ENCODE results near the gene ZFYVE9. TPM values are rescaled to one million over a fixed set of nuclear protein-coding genes. Genes with fewer than 3 reads are reported as not detected.

Gene ZFYVE9
- polyA plus RNA-seq, 1 donor from 2014 or later, result 18.1 TPM

DNA sequence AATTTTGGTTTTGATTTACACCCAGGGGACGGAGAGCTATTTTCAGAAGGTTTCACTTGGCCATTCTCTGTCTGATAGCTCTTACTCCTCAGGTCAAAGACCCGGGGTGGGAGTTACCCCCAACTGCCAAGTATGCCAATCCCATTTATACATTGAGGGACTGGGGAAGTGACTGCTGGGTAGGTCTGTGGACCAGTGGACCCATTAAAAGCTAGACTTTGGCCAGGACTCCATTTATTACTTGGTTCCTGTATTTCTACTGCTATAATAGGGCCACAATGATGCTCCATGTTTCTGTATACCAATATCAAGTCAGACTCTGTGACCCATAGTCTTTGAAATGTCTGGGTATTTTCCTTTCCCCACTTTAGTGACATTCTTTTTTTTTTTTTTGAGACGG, 14.6 kb downstream of the ZFYVE9 start:
- Histone ChIP-seq H2AFZ (ENCODE audit: low read depth, low read length) (no peak overlapping the region), H3K79me2 (replicated peaks; ENCODE audit: insufficient read depth, low read length) (no peaks in the 10 kb centered on the region), H3K36me3 (ENCODE audit: insufficient read depth, low read length) (no peaks in the 10 kb centered on the region), H4K20me1 (ENCODE audit: insufficient read depth) (no peaks in the 10 kb centered on the region), H3F3A (ENCODE audit: insufficient read depth, low read length, poor library complexity, severe bottlenecking) (no peaks in the 10 kb centered on the region), H3K27ac (ENCODE audit: low read length) (no peak overlapping the region), H3K27me3 (ENCODE audit: insufficient read depth, low read depth, low read length) (no peaks in the 10 kb centered on the region), H3K9me3 (ENCODE audit: low read length) (no peaks in the 10 kb centered on the region), H3K9ac (ENCODE audit: low read length) (no peak overlapping the region), H3K4me2 (ENCODE audit: low read length) (no peak overlapping the region), H3K9me2 (ENCODE audit: insufficient read depth, low read length) (no peaks in the 10 kb centered on the region), H3K4me3 (ENCODE audit: low read length) (no peak overlapping the region)
- no peak for TF ChIP-seq TAF1 (IDR thresholded peaks at IDR 0.05; ENCODE audit: low read depth)
- TF ChIP-seq, protein P1, sequence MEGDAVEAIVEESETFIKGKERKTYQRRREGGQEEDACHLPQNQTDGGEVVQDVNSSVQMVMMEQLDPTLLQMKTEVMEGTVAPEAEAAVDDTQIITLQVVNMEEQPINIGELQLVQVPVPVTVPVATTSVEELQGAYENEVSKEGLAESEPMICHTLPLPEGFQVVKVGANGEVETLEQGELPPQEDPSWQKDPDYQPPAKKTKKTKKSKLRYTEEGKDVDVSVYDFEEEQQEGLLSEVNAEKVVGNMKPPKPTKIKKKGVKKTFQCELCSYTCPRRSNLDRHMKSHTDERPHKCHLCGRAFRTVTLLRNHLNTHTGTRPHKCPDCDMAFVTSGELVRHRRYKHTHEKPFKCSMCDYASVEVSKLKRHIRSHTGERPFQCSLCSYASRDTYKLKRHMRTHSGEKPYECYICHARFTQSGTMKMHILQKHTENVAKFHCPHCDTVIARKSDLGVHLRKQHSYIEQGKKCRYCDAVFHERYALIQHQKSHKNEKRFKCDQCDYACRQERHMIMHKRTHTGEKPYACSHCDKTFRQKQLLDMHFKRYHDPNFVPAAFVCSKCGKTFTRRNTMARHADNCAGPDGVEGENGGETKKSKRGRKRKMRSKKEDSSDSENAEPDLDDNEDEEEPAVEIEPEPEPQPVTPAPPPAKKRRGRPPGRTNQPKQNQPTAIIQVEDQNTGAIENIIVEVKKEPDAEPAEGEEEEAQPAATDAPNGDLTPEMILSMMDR (IDR thresholded peaks at IDR 0.05; ENCODE audit: poor library complexity, severe bottlenecking), result no peak
- no peak for TF ChIP-seq SMC3 (conservative IDR thresholded peaks at IDR 0.05; ENCODE audit: poor library complexity)
- TF ChIP-seq EZH2 (IDR thresholded peaks at IDR 0.05; ENCODE audit: borderline replicate concordance, insufficient read depth, low read length, poor library complexity, severe bottlenecking), result no peak
- TF ChIP-seq EP300 (conservative IDR thresholded peaks at IDR 0.05; ENCODE audit: poor library complexity, severe bottlenecking), result no peak
- TF ChIP-seq RAD21 (conservative IDR thresholded peaks at IDR 0.05), result no peak
- no peak for TF ChIP-seq POLR2AphosphoS5 (IDR thresholded peaks at IDR 0.05)
- TF ChIP-seq, protein P2, sequence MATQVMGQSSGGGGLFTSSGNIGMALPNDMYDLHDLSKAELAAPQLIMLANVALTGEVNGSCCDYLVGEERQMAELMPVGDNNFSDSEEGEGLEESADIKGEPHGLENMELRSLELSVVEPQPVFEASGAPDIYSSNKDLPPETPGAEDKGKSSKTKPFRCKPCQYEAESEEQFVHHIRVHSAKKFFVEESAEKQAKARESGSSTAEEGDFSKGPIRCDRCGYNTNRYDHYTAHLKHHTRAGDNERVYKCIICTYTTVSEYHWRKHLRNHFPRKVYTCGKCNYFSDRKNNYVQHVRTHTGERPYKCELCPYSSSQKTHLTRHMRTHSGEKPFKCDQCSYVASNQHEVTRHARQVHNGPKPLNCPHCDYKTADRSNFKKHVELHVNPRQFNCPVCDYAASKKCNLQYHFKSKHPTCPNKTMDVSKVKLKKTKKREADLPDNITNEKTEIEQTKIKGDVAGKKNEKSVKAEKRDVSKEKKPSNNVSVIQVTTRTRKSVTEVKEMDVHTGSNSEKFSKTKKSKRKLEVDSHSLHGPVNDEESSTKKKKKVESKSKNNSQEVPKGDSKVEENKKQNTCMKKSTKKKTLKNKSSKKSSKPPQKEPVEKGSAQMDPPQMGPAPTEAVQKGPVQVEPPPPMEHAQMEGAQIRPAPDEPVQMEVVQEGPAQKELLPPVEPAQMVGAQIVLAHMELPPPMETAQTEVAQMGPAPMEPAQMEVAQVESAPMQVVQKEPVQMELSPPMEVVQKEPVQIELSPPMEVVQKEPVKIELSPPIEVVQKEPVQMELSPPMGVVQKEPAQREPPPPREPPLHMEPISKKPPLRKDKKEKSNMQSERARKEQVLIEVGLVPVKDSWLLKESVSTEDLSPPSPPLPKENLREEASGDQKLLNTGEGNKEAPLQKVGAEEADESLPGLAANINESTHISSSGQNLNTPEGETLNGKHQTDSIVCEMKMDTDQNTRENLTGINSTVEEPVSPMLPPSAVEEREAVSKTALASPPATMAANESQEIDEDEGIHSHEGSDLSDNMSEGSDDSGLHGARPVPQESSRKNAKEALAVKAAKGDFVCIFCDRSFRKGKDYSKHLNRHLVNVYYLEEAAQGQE (IDR thresholded peaks at IDR 0.05; ENCODE audit: borderline replicate concordance), result no peak
- TF ChIP-seq MXI1 (conservative IDR thresholded peaks at IDR 0.05; ENCODE audit: poor library complexity, severe bottlenecking), result no peak

DNA sequence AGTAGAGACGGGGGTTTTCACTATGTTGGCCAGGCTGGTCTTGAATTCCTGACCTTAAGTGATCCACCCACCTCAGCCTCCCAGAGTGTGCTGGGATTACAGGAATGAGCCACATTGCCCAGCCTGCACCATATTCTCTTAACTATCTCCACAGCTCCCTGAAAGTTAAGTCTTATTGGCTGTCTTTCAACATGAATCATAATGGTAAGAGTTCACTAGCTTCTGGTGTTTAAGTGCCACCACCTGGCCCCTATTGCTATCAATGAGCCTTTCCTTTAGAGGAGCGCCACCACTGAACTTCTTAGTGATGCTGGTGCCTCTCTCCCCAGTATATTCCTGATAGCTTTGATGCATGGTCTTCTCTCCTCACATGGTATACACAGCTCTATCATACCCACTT, 15.7 kb downstream of the ZFYVE9 start:
- H3F3A ChIP-seq (ENCODE audit: insufficient read depth, low read length, poor library complexity, severe bottlenecking), result no peaks in the 10 kb centered on the region
- H3K9me3 ChIP-seq (ENCODE audit: low read length), result no peaks in the 10 kb centered on the region
- H3K79me2 ChIP-seq (replicated peaks; ENCODE audit: insufficient read depth, low read length), result no peaks in the 10 kb centered on the region
- H4K20me1 ChIP-seq (ENCODE audit: insufficient read depth), result no peaks in the 10 kb centered on the region
- H3K4me3 ChIP-seq (ENCODE audit: low read length), result no peak overlapping the region
- no peak overlapping the region for H3K27ac ChIP-seq (ENCODE audit: low read length)
- H3K36me3 ChIP-seq (ENCODE audit: insufficient read depth, low read length), result no peaks in the 10 kb centered on the region
- TF ChIP-seq RAD21 (conservative IDR thresholded peaks at IDR 0.05), result no peak
- TF ChIP-seq TAF1 (IDR thresholded peaks at IDR 0.05; ENCODE audit: low read depth), result no peak
- no peak for TF ChIP-seq EP300 (conservative IDR thresholded peaks at IDR 0.05; ENCODE audit: poor library complexity, severe bottlenecking)
- no peak for TF ChIP-seq MXI1 (conservative IDR thresholded peaks at IDR 0.05; ENCODE audit: poor library complexity, severe bottlenecking)
- TF ChIP-seq, protein P1 (IDR thresholded peaks at IDR 0.05; ENCODE audit: poor library complexity, severe bottlenecking), result no peak
- no peak for TF ChIP-seq SMC3 (conservative IDR thresholded peaks at IDR 0.05; ENCODE audit: poor library complexity)
- TF ChIP-seq POLR2AphosphoS5 (IDR thresholded peaks at IDR 0.05), result no peak
- no peak for TF ChIP-seq EZH2 (IDR thresholded peaks at IDR 0.05; ENCODE audit: borderline replicate concordance, insufficient read depth, low read length, poor library complexity, severe bottlenecking)
- TF ChIP-seq, protein P2 (IDR thresholded peaks at IDR 0.05; ENCODE audit: borderline replicate concordance), result no peak
- H3K4me2 ChIP-seq (ENCODE audit: low read length), result no peak overlapping the region
- H2AFZ ChIP-seq (ENCODE audit: low read depth, low read length), result no peak overlapping the region
- H3K27me3 ChIP-seq (ENCODE audit: insufficient read depth, low read depth, low read length), result no peaks in the 10 kb centered on the region
- H3K9me2 ChIP-seq (ENCODE audit: insufficient read depth, low read length), result no peaks in the 10 kb centered on the region
- no peak overlapping the region for H3K9ac ChIP-seq (ENCODE audit: low read length)
